ENCODE results near the gene TAF1B.

DNA sequence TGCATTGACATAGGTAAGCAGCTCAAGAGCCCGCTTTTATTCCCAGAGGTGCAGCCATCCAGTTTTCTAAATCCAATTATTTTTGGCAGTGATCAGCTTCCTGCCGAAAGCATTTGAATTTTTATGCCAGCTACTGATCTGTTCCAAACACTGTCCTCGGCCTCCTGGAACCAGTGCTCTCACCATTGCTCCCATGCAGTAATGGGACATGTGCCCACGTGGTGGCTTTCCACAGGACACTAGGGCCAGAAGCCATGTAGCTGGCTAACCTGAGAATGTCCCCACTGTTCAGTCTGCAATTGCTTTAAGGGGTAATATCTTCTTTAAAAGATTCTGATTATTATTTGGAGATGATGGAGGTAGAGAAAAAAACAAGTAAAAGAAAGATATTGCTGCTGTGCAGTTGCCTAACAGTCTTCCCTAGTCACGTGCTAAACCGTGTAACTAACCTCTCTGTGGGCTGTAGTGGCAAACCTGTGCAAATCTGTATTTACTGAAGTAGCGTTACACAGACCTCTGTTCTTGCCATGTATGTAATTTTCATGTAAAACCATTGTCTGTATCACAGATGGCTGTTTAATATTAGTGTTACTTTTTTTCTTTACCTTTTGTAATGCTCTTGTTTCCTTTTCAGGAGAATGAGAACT is 121.2 kb downstream of the TAF1B start:
- TF ChIP-seq, protein P1, sequence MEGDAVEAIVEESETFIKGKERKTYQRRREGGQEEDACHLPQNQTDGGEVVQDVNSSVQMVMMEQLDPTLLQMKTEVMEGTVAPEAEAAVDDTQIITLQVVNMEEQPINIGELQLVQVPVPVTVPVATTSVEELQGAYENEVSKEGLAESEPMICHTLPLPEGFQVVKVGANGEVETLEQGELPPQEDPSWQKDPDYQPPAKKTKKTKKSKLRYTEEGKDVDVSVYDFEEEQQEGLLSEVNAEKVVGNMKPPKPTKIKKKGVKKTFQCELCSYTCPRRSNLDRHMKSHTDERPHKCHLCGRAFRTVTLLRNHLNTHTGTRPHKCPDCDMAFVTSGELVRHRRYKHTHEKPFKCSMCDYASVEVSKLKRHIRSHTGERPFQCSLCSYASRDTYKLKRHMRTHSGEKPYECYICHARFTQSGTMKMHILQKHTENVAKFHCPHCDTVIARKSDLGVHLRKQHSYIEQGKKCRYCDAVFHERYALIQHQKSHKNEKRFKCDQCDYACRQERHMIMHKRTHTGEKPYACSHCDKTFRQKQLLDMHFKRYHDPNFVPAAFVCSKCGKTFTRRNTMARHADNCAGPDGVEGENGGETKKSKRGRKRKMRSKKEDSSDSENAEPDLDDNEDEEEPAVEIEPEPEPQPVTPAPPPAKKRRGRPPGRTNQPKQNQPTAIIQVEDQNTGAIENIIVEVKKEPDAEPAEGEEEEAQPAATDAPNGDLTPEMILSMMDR (IDR thresholded peaks at IDR 0.05): no peak
- TF ChIP-seq POLR2A (IDR thresholded peaks at IDR 0.05) (no peak), POLR2AphosphoS5 (IDR thresholded peaks at IDR 0.05) (no peak)

Data from breast epithelium (tissue), 3 donors.